ENCODE measurements around the gene THOC6.

THOC6 gene

GRCh38 chr16:3017794-3018506 is 5.9 kb upstream of the THOC6 start, which contains the start of gene CLDN6:
Gene CLDN6, minus strand, starts transcription at chr16:3018183. Its CDS starts 2,162 bp downstream, at chr16:3016021.
- peak; percentile 30 for DNase-seq

- DNase-seq = no peak
These were observed 4.1 kb upstream of the THOC6 start for GRCh38 chr16:3019594-3020246.

- DNase-seq = peak; percentile 92
These were observed 3.6 kb upstream of the THOC6 start, which contains the start of gene TNFRSF12A for GRCh38 chr16:3020247-3020603. Gene TNFRSF12A, plus strand, starts transcription at chr16:3020368. Its CDS starts 30 bp downstream, at chr16:3020398.

GRCh38 chr16:3020604-3021448 is 3.0 kb upstream of the THOC6 start:
- DNase-seq = no peak

- peak; percentile 76 for DNase-seq
These were observed 2.2 kb upstream of the THOC6 start for GRCh38 chr16:3021449-3022207.

- DNase-seq = peak; percentile 92
These were observed 1.6 kb upstream of the THOC6 start for GRCh38 chr16:3022208-3022683.

- no peak for DNase-seq
These were observed 986 bp upstream of the THOC6 start for GRCh38 chr16:3022684-3023414.

DNA sequence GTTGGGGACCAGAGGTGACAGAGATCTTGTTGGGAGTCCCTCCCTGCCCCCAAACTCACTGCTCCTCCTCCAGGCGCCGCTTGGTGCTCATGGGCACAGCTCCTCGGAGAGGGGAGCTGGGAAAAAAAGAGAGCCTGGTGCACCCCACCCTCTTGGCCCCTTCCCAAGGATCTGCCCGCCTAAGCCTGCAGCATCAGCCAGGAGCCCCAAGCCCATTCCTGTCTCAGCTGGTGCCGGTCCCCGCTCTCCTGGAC is 493 bp upstream of the THOC6 start:
- DNase-seq = no peak

DNA sequence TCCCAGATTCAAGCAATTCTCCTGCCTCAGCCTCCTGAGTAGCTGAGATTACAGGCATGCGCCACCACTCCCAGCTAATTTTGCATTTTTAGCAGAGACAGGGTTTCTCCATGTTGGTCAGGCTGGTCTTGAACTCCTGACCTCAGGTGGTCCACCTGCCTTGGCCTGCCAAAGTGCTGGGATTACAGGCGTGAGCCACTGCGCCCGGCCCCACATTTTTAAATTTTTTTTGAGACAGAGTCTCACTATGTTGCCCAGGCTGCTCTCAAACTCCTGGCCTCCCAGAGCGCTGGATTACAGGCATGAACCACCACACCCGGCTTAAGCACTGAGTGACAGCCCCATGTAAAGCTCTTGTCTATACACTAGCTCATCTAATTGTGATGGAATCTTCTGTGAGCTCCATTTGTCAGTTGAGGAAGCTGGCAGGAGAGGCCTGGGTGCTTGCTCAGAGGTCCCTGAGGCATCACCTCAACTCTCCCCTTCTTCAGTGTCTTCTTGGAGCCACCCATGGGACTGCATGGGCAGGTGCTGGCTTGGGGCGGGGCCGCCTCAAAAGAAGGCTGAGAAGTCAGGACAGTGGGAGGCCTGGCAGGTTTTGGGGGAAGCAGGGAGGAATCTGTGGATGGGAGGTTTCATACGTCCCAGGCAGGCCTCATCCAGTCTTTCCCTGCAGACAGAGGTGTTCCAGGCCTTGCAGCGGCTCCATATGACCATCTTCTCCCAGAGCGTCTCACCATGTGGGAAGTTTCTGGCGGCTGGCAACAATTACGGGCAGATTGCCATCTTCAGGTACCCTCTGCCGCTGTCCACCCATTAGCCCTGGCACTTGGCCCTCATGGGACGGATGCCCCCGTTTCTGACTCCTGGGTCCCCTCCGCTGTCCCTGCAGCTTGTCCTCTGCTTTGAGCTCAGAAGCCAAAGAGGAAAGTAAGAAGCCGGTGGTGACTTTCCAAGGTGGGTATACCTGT is 1.5 kb downstream of the THOC6 start:
- no peak for DNase-seq

DNA sequence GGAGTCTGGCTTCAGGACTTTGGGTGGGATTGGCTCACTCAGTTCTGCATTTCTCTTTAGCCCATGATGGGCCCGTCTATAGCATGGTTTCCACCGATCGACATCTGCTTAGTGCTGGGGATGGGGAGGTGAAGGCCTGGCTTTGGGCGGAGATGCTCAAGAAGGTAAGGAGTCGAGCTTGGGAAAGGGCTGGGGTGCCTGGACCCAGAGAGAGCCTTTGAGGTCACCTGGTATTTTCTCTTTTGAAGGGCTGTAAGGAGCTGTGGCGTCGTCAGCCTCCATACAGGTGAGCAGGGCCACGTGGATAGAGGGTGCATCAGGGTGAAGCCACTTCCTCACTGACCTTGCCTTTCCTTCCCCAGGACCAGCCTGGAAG is 2.2 kb downstream of the THOC6 start:
- no peak for DNase-seq

DNA sequence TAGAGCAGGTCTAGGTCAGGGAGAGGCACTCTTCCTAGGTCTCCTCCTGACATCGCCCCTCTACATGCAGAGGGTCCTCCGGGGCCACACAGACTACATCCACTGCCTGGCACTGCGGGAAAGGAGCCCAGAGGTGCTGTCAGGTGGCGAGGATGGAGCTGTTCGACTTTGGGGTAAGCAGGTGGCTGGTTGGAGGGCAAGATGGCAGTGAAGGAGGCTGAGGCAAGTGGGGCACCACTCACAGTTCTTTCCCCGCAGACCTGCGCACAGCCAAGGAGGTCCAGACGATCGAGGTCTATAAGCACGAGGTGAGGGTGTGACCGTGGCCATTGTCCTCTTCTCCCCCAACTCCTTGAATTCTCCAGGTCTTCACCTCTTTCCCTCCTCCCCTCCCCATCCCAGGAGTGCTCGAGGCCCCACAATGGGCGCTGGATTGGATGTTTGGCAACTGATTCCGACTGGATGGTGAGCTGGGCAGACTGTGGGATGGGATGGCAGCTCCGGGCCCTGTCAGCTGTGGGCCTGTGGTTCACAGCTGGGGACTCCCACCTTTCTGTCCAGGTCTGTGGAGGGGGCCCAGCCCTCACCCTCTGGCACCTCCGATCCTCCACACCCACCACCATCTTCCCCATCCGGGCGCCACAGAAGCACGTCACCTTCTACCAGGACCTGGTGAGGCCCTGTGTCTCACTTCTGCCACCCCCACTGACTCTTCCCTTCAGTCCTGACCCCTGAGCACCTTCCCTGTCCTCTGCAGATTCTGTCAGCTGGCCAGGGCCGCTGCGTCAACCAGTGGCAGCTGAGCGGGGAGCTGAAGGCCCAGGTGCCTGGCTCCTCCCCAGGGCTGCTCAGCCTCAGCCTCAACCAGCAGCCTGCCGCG is 3.0 kb downstream of the THOC6 start:
- DNase-seq = no peak

GRCh38 chr16:3027489-3027795 is 3.6 kb downstream of the THOC6 start:
- DNase-seq = no peak

DNA sequence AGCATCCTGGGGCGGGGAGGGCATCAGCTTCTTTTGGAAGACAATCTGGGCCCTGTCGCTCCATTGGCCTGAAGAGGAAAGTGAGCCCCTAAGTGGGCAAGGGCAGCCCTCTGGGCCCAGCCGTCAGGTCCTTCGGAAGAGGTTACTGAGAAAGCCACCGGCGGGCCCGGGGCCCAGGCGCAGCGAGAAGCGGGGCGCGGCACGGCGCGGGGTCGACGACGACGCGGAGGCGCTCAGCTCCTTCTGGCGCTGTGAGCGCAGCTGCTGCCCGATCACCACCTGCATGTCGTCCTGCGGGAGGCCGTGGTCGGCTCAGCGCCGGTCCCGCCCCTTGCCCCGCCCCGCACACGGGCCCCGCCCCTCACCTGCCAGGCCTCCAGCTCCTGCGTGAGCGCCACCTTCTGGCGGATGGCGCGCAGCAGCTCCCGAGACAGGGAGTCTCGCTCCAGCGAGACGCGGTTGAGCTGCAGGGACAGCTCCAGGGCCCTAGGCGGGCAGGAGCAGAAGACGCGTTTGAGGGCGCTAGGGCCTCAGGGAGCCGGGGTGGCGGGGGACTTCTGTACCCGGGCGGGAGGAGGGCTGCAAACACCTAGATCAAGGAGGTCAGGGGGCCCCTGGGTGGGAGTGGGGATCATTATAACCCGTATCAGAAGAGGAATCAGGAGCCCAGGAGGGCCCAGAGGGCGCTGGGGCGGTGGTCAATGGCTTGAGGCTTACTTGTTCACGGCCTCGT is 4.3 kb downstream of the THOC6 start:
- DNase-seq = peak; percentile 90

DNA sequence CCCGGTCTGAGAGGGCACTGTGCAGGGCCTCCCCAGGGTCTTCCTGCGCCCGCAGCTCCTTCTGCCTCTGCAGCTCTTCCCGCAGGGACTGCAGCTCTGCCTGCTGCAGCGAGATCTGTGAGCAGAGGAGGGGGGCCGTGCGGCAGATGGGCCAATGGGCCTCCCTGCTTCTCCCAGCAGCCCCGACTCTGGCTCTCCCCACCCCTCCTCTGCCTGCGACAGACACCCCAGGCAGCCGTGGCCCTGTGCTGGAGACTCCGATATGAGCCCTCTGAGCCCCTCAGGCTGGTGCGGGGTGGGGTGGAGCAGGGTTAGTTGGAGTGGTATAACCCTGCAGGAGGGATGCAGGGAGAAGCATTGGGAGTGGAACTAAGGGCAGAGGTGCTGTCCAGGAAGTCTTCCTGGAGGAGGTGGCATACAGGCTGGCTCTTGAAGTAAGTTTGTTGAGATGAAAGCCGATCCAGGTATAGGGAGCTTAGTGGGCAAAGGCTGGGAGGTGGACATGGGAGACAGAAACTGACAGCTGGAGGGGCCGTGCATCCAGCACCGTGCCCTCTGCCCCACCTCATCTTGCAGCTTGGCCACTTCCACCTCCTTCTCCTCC is 5.0 kb downstream of the THOC6 start:
- no peak for DNase-seq

DNA sequence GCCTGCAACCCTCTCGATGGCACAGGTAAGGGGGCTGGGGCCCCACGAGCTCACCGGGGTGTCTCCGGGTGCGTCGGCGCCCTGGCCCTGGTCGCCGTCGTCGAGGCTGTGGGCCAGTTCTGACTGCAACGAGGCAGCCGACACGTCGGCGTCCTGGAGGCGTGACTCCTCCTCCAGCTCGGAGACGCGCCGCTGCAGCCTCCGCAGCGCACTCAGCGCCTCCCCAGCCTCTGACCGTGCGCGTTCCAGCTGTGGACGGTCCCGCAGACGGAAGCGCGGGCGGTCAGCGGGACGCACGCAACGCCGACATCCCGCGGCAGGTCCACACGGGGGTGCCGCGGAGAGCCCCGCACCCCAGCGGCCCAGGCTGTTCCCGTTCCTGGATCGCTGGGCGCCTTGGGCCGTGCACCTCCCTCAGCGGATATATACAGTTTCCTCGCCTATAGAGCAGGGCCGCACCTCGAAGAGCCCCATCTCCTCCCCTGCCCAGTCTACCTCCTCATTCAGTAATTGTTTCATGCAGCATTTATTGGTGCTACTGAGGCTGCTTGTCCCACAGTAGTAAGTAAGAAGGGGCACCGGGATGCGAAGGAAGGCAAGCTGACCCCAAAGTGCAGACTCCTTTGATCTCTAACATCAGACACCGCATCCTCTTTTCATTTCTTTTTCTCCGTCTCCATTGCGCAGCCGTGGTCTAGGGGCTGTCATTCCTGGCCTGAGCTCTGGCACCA is 5.8 kb downstream of the THOC6 start:
- peak; percentile 50 for DNase-seq

DNA sequence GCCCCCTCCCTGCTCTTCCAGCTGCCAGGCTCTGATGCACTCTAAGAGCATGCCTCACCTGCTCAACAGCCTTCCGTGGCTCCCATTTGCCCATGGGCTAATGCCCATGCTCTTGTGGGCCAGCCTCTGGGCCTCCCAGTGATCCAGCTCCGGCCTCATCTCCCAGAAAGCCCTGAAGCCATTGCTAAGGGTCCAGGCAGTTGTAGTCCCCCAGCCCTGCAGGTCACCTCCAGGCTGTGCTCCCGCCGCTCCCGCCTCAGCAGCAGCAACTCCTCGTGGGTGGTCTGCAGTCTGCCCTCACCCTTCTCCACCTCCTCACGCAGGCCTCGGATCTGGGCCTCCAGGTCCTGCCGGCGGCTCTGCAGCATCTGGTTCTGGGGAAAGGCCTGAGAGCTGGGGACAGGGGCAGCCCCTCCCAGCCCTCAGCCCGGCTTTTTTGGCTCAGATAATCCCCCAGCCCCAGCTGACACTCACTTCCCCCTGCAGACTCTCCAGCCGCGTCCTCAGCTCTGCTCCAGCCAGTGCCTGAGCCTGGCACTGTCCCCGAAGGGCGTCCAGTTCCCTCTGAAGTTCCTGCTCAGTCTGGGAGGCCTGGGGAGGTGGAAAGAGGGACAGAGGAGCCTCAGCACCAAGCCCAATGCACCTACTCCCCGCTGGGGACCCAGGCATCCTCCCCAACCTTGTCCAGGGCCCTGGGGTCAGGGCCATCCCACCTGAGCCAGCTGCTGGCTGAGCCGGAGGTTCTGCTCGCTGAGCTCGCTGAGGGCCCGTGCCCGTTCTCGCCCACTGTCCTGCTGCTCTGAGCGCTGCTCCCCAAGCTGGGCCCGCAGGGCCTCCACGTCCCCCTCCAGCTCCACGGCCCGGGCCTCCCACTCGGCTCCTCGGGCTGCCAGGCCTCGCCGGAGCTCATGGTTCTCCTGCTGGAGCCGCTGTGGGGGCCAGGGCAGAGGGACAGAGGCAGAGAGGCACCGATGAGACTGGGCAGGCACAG is 6.7 kb downstream of the THOC6 start:
- DNase-seq = no peak

GRCh38 chr16:3032624-3033023 is 8.8 kb downstream of the THOC6 start:
- peak; percentile 73 for DNase-seq
